Endothelial cell of umbilical vein (primary cell): Measurements from ENCODE around the gene TCP11. TPM values are rescaled to one million over a fixed set of nuclear protein-coding genes. Genes with fewer than 3 reads are reported as not detected.
"Not testable (repeated sequence)": the region's sequence is repeated elsewhere in the genome, so short reads cannot be mapped to it uniquely, and the experiment has no call there.

ENCODE experiments used
- BruUV-seq: library from RNA; stranded (reverse); fragments of 400-500 nt; replicated peaks from 2 replicates; lab custom pipeline; 2021; lab: Mats Ljungman, UMichigan
- CTCF ChIA-PET: fragments of 300-600, 350-600 bp; sonication (Branson Sonifier 250); formaldehyde crosslinking; loops from one replicate; lab custom pipeline; 2021; ENCODE audit warnings: antibody characterized with exemption, inconsistent platforms; lab: Charles Lee
- POLR2A ChIA-PET: fragments of 300-600, 350-600 bp; sonication (Branson Sonifier 250); formaldehyde crosslinking; loops from one replicate; lab custom pipeline; 2021; ENCODE audit warnings: antibody characterized with exemption, inconsistent platforms; lab: Charles Lee
- DNase-seq: peaks from one replicate; pipeline ENCODE4 v3.0.0-alpha.2; 2011; ENCODE audit warnings: low read depth, low spot score
- FAIRE-seq: peaks from 2 replicates; lab custom pipeline; 2011; peaks lifted over from hg19 to GRCh38; lab: Jason Lieb, UNC
- H2AFZ ChIP-seq: 2 replicates; pipeline ENCODE4 v1.6.0; 2012; ENCODE audit warnings: low read depth, low read length, control low read depth, inconsistent platforms
- H3K27ac ChIP-seq: 2 replicates; pipeline ENCODE4 v1.5.1; 2011; ENCODE audit warnings: low read depth, mild to moderate bottlenecking, control low read depth, low read length, moderate library complexity; ENCODE audit not compliant: insufficient read depth
- H3K27me3 ChIP-seq, 2 experiments: 2 replicates each; pipeline versions ENCODE4 v1.6.0 to v1.6.1; 2011; ENCODE audit warnings: low read length in 2 of 2, mixed read lengths in 1 of 2; ENCODE audit not compliant: control insufficient read depth in 2 of 2, insufficient read depth in 2 of 2
- H3K36me3 ChIP-seq, 2 experiments: 2 replicates in 1 of 2; 3 replicates in 1 of 2; pipeline ENCODE4 v1.5.1; 2011; ENCODE audit warnings: low read length in 2 of 2, mild to moderate bottlenecking in 1 of 2, moderate library complexity in 1 of 2; ENCODE audit not compliant: control insufficient read depth in 2 of 2, insufficient read depth in 2 of 2; ENCODE audit errors: extremely low read depth in 1 of 2
- H3K4me1 ChIP-seq: 3 replicates; pipeline ENCODE4 v1.5.1; 2011; ENCODE audit warnings: mild to moderate bottlenecking, low read length; ENCODE audit not compliant: control insufficient read depth, insufficient read depth; ENCODE audit errors: extremely low read depth
- H3K4me2 ChIP-seq: 2 replicates; pipeline ENCODE4 v1.6.1; 2011; ENCODE audit warnings: low read length, control low read depth, mixed read lengths; ENCODE audit not compliant: insufficient read depth
- H3K4me3 ChIP-seq, 3 experiments: fragments of 200-600 bp in 1 of 3; sonication (generic), shearing (Covaris generic) in 1 of 3; replicated peaks in 1 of 3; 2 replicates each; pipeline ENCODE4 v1.5.1; 2011 to 2016; ENCODE audit warnings: control low read depth in 3 of 3, low read length in 3 of 3, mild to moderate bottlenecking in 2 of 3, inconsistent platforms in 1 of 3, low read depth in 1 of 3, moderate library complexity in 1 of 3; ENCODE audit not compliant: insufficient read depth in 1 of 3
- H3K79me2 ChIP-seq: 2 replicates; pipeline ENCODE4 v1.6.0; 2012; ENCODE audit warnings: low read length, inconsistent platforms; ENCODE audit not compliant: control insufficient read depth, insufficient read depth
- H3K9ac ChIP-seq: replicated peaks from 2 replicates; pipeline ENCODE3; 2011; ENCODE audit warnings: low read length, control low read depth; ENCODE audit not compliant: insufficient read depth; ENCODE audit errors: extremely low read depth
- H3K9me1 ChIP-seq: replicated peaks from 3 replicates; pipeline ENCODE4 v1.6.0; 2011; ENCODE audit warnings: mild to moderate bottlenecking, low read length; ENCODE audit not compliant: control insufficient read depth, insufficient read depth; ENCODE audit errors: extremely low read depth
- H3K9me3 ChIP-seq: replicated peaks from 2 replicates; pipeline ENCODE4 v1.5.1; 2012; ENCODE audit warnings: low read length, inconsistent platforms; ENCODE audit not compliant: control insufficient read depth, insufficient read depth
- H4K20me1 ChIP-seq: replicated peaks from 2 replicates; pipeline ENCODE3; 2011; ENCODE audit warnings: mild to moderate bottlenecking, low read length; ENCODE audit not compliant: control insufficient read depth, insufficient read depth; ENCODE audit errors: extremely low read depth
- EZH2 ChIP-seq: IDR thresholded peaks from 2 replicates; pipeline ENCODE4 v1.6.1; 2012; ENCODE audit warnings: borderline replicate concordance, low read depth, mild to moderate bottlenecking, moderate library complexity, low read length, inconsistent platforms; ENCODE audit not compliant: severe bottlenecking
- FOS ChIP-seq: IDR thresholded peaks from 2 replicates; pipeline ENCODE4 v1.6.1; 2011; ENCODE audit warnings: mild to moderate bottlenecking, low read length, moderate library complexity, borderline replicate concordance; ENCODE audit not compliant: insufficient read depth
- MYC ChIP-seq: IDR thresholded peaks from one replicate; pipeline ENCODE4 v1.6.1; 2011; ENCODE audit warnings: mild to moderate bottlenecking, low read depth, low read length
- POLR2AphosphoS5 ChIP-seq: IDR thresholded peaks from 2 replicates; pipeline ENCODE4 v1.6.1; 2012; ENCODE audit warnings: low read depth, mild to moderate bottlenecking, control low read depth, low read length, moderate library complexity; ENCODE audit not compliant: insufficient read depth
- dilution Hi-C: fragments of 300-500 bp; cut with MboI; formaldehyde crosslinking; loops from one replicate; pipeline ENCODE4 v1.15.0; 2019; ENCODE audit warnings: low sequenced_read_pairs; ENCODE audit not compliant: extremely low pct_ligation_motif_present
- intact Hi-C: fragments of 100-400 bp; cut with micrococcal nuclease; formaldehyde crosslinking; loops from one replicate; pipeline ENCODE4 v1.10.0; 2022
- polyA plus RNA-seq, 4 experiments: library from polyadenylated mRNA; depleted of rRNA in 3 of 4; stranded (reverse) in 3 of 4; unstranded in 1 of 4; fragments of >200 nt; gene quantifications; 2 replicates each; pipeline versions ENCODE4 v1.2.1 to v1.2.3, GENCODE V29; 2011 to 2012; ENCODE audit warnings: missing spikeins in 1 of 4
- total RNA-seq: library from RNA; stranded (reverse); gene quantifications from 2 replicates; pipeline ENCODE4 v1.2.3, GENCODE V29; 2021
- TF ChIP-seq, protein P1 (sequence below): IDR thresholded peaks from 2 replicates; pipeline ENCODE4 v1.6.1; 2011; ENCODE audit not compliant: insufficient read depth, insufficient read length

Gene TCP11
- total and polyA plus RNA-seq, 2 donors (not counting 3 experiments of a cell fraction or from before 2014, with no cell fraction given) = 0.18 TPM; not detected in 1

DNA sequence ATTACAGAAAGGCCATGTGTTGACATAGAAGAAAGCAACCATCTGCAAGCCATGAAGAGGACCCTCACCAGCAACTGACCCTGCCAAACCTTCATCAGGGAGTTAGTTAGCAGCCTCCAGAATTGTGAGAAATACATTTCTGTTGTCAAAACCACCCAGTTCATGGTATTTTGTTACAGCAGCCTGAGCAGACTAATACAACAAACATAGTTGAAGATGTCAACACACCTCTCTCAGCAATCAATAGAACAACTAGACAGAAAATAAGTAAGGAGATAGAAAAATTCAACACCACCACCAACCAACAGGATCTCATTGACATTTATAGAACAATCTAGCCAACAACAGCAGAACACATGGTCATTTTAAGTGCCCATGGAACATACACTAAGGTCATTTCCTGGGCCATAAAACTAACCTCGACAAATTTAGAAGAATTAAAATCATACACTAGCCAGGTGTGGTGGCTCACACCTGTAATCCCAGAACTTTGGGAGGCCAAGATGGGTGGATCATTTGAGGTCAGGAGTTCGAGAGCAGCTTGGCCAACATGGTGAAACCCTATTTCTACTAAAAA, 32.7 kb downstream of the TCP11 start:
- H3K4me3 ChIP-seq = no peak overlapping the region
- no peaks in the 10 kb centered on the region for H3K9me3 ChIP-seq
- FAIRE-seq (no peak), DNase-seq (no peak)
- H3K4me1 ChIP-seq = no peaks in the 10 kb centered on the region
- ChIA-PET CTCF (no interaction called here), POLR2A (no interaction called here)
- intact Hi-C loops (no loop called here), dilution Hi-C loops (no loop called here)
- no peak overlapping the region for H3K27ac ChIP-seq
- peaks cover 0 to 2% of the 10 kb centered on the region in 2 experiments for H3K27me3 ChIP-seq
- no peak overlapping the region for H2AFZ ChIP-seq
- H4K20me1 ChIP-seq = no peaks in the 10 kb centered on the region
- no peak overlapping the region for H3K4me2 ChIP-seq
- no TSS peak for BruUV-seq
- no peak overlapping the region for H3K9ac ChIP-seq
- no peaks in the 10 kb centered on the region for H3K36me3 ChIP-seq
- TF ChIP-seq MYC (no peak), EZH2 (no peak), POLR2AphosphoS5 (no peak), FOS (no peak)
- TF ChIP-seq, protein P1, sequence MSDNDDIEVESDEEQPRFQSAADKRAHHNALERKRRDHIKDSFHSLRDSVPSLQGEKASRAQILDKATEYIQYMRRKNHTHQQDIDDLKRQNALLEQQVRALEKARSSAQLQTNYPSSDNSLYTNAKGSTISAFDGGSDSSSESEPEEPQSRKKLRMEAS = no peak
- H3K79me2 ChIP-seq = no peaks in the 10 kb centered on the region
- H3K9me1 ChIP-seq = no peaks in the 10 kb centered on the region

DNA sequence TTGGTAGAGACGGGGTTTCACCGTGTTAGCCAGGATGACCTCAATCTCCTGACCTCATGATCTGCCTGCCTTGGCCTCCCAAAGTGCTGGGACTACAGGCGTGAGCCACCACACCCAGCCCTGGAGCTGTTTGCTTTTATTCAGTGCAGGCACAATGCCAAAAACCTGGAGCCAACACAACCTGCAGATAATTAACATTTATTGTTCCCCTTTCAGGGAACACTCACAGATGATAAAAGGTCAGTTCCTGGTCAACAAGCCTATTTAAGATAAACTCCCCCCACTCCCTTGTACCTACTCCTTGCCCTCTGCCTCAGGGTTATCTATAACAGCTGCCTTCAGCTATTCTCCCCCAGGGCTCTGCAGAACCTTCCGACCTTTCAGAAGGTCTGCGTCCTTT, 33.4 kb downstream of the TCP11 start:
- H3K9me3 ChIP-seq, H3K4me3 ChIP-seq, H2AFZ ChIP-seq, H3K4me1 ChIP-seq, FAIRE-seq, H3K36me3 ChIP-seq, H3K79me2 ChIP-seq, DNase-seq, POLR2A ChIA-PET, BruUV-seq, intact Hi-C loops, H3K27me3 ChIP-seq, H4K20me1 ChIP-seq, H3K4me2 ChIP-seq, H3K27ac ChIP-seq, dilution Hi-C loops, H3K9me1 ChIP-seq, H3K9ac ChIP-seq: not testable (repeated sequence)
- CTCF ChIA-PET = interaction anchor here (1.5 to 1.6 kb wide), 2 partner anchors 8 to 121 kb away, joined by 3 to 7 read pairs; no protein-coding TSS in a partner anchor

DNA sequence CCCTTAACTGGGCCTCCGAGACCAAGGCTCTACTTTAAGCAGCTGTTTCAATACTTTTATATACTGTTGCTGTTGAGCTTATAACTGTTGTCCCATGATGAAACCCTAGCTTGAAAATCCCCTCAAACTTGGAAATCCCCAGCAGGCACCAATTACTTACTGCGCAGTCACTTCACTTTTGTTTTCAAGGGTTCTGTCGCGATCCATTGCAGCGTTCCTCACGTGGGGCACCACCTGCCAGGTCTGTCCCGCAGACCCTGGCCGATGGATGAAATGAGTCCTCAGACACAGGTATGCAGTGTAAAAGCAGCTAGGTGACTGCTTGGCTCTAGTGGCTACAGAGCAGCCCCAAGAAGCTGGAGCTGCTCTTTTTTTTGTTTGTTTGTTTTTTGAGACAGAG, 33.9 kb downstream of the TCP11 start:
- H3K4me3 ChIP-seq, POLR2A ChIA-PET, intact Hi-C loops, H3K9me3 ChIP-seq, H3K9ac ChIP-seq, dilution Hi-C loops, H3K27ac ChIP-seq, H3K4me2 ChIP-seq, H3K9me1 ChIP-seq, H3K27me3 ChIP-seq, H3K36me3 ChIP-seq, DNase-seq, H3K79me2 ChIP-seq, H4K20me1 ChIP-seq, BruUV-seq, H3K4me1 ChIP-seq, H2AFZ ChIP-seq: not testable (repeated sequence)
- CTCF ChIA-PET = interaction anchor here (0.6 to 1.6 kb wide), 3 partner anchors 9 to 120 kb away, joined by 3 to 7 read pairs (median 3); no protein-coding TSS in a partner anchor
- FAIRE-seq = peak; percentile 52
